Measurements from ENCODE around the gene SERPINA12.

The SERPINA12 gene

DNA sequence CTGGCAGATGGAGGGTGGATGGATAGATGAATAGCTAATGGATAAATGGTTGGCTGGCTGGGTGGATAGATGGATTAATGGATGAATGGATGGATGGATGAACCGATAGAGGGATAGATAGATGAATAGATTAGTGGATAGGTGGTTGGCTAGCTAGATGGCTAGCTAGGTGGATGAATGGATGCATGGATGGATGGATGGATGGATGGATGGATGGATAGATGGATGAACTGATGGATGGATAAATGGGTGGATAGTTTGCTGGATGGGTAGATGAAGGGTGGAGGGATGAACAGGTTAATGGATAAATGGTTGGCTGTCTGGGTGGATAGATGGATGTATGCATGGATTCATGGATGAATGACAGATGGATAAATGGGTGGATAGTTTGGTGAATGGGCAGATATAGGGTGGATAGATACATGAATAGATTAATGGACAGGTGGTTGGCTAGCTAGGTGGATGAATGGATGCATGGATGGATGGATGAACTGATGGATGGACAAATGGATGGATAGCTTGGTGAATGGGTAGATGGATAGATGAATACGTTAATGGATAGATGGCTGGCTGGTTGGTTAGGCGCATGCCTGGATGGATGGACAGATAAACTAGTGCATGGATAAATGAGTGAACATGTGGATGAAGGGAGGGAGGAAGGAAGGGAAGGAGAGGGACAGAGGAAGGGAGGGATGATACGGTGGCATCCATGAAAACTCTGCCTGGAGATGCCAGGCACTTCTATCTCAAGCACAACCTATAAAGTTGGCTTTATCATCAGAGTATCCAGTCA, 41.3 kb downstream of the SERPINA12 start:
- DNase-seq (ENCODE audit: extremely low read depth in 1 of 2, low read depth in 1 of 2): no peak

DNA sequence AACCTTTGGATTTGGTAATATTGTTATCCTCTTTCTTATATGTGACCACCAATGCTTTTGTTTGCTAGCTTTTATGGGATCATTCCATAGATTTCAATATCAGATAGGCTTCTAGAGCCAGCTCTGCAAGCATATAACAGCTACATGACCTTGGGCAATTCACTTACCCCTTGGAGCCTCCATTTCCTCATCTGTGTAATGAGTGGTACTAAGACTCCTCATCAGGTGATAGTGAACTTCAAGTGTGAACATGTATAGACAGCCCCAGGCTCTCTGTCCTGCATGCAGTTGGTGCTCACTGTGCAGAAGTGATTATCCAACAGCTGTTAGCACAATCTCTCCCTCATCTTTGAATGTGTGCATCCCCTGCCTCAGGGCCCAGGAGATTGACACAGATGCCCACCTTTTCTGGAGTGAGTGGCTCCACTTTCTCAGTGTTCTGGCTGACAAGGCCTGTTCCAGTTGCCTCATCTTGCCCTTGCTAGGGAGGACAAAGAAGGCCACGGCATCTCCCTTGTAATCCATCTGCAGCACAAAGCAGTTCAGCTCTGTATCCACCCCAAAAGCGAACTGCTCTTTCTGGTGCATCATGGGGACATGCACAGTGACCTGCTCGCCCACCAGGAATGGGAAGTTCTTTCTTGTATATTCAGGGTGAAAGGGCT, 42.4 kb downstream of the SERPINA12 start:
- DNase-seq (ENCODE audit: extremely low read depth in 1 of 2, low read depth in 1 of 2): no peak

DNA sequence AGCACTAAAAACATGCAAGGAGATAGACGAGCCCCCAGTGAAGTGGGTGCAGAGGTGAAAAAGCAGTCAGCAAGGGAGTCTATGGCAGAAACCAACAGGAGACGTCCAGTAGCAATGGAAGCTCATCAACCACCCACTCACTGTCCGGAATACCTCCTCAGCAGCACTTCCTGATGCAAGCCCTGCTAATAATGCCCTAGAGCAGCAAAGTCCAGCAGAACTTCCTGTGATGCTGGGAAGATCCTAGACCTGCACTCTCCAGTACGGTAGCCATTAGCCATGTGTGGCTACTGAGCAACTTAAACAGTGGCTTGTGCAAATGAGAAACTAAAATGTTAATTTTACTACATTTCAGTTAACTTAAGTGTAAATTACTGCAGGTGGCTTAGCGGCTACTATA, 44.2 kb downstream of the SERPINA12 start:
- DNase-seq (ENCODE audit: extremely low read depth in 1 of 2, low read depth in 1 of 2): no peak

DNA sequence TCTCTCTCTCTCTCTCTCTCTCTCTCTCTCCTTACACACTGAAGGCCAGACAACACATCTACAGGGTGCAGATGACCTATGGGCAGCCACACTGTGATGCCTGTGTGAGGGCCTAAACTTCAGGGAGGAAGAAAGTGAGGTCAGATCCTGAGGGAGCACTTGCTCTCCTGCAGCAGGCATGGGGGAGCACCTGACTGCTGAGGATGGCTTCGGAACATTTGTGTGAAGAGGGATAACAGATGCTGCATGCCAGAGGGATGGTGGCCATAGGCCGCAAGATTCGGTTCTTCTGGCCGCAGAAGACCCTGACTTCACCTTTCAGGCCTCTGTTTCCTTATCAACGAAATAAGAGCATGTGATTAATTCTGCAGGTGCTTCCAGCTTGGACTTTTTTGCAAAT, 45.0 kb downstream of the SERPINA12 start:
- DNase-seq (ENCODE audit: extremely low read depth in 1 of 2, low read depth in 1 of 2): no peak

DNA sequence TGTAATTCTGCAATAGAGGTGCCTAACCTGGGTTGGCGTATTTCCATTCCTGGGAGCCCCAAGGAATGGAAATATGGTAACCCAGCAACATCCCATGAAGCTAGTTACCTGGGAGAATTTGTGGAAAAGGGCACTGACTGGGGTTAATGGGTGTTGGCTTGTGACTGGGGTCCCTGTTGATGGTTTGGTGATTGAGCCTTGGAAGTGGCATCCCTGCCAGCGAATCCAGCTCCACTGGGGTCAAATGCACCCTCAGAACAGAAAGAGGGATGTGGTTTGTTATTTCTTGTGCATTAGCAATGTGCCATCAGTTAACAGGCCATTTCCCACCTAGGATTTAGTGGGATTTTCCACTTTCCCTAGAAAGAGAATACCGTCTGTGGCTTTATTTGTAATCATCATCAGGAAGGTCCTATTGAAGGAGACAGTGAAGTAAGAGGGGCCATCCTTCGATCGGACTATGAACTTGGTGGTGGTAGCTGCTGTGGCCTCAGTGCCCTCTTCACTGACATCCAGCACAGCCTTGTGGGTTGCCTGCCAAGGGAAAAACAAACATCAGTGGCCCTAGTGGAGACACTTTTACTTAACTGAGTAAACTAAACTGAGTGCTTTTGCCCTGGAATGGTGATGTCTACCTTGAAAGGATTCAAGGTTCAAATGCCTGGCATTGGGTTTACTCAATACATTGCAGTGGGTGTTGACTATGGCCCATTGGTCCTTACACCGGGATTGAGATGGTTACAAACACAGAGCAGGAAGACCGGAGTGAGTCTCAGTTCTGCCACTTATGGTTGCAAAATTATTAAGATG, 46.3 kb downstream of the SERPINA12 start:
- DNase-seq (ENCODE audit: extremely low read depth in 1 of 2, low read depth in 1 of 2): no peak

DNA sequence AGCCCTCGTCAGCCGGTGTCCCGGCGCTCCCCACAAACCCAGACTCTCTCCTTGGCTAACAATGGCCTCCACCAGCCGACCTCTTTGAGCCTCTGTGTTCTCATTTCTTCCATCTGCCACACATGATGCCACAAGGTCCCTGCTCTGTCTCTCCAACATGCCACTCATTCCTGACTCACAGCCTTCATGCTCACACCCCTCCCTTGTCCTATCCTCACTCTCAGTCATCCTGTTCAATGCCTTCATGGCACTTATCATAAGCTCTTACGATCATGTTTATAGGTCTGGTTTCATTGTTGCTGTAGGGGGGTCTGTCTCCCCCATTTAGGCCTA, 47.1 kb downstream of the SERPINA12 start:
- no peak for DNase-seq (ENCODE audit: extremely low read depth in 1 of 2, low read depth in 1 of 2)

DNA sequence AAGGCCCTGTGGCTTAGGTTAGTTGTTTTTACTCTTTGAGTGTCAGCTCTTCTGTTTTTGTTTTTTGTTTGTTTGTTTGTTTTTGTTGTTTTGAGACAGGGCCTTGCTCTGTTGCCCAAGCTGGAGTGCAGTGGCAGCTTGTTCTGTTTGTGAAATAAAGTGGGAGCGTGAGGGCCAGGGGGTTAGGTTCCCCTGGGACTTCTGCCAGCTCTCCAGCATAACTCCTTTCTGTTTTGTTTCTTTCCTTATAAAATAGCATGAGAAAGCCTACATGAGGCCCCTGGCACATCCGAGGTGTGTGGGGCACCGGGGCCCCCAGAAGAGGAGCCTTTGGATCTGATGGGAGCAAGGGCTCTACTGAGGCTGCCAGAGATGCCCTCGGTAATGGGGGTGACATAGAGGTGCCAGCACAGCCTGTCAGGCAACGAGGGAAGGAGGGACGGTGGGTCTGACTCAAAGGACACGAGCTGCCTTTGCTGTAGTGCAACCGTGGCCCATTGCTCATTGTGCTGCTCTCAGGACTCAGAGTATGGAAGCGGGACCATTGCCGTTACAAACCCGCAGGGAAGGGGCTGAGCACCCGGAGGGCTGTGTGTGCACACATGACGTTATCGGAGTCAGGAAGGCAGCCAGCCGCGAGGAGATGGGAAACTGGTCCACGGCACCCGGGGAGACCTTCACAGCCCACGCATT, 47.6 kb downstream of the SERPINA12 start:
- DNase-seq (ENCODE audit: extremely low read depth in 1 of 2, low read depth in 1 of 2): no peak

DNA sequence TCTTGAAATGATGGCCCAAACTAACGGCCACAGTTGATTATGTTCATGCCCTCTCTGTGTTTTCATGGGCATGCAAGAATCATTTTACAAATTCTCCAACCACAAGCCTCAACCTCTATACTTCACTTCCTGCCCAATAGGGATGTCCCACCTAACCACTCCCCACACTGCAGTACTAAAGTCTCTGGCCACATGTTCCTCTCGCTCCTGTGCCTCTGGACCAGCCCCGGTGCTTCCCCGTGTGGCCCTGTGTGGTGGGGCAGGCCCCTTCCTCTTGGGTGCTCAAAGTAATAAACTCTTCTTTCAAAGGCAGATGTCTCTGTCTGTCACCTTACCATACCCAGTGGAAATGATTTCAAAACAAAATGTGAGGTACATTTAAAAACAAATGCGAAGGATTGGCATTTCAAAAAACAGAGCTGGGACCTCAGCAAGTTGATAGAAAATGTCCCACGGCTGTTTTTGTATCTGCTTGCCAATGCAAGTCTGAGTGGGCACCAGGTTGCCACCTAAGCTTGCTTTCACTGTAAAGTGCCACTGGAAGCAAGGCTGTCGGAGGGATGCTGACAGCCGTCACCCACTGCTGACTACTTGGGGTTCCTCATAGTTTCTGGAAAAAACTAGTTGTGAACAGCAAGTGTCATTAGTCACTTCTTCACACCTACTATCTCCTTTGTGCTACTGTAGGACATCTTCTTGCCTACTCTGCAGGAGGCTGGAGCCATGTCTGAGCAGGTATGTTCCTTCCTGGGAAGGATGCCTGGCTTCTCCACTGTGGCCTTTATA, 48.4 kb downstream of the SERPINA12 start:
- no peak for DNase-seq (ENCODE audit: extremely low read depth in 1 of 2, low read depth in 1 of 2)

DNA sequence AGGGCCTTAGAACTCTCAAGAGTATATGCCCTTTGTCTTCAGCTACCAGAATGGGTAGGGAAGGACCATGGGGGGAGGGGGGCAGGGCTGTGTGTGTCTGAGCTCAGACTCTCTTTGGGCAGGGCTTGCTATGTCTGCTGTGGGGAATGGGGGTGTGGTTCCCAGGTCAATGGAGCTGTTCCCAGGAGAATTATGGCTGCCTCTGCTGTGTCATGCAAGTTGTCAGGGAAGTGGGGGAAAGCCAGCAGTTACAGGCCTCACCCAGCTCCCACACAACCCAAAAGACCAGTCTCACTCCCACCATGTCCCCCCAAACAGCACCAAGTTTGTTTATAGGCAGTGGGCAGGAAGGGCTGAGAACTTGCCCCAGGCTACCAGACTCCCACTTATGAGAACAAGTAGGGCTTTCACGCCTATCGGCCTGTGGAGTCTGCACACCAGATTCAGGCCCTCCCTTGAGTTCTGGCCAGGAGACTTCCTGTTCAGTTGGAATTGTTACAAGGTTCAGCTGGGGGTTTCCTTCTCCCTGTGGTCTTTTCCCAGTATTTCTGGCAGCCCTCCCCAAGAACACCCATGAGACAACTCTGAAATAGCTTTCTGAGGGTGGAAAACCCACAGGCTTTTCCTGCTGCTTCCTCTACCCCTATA, 50.6 kb downstream of the SERPINA12 start:
- DNase-seq (ENCODE audit: extremely low read depth in 1 of 2, low read depth in 1 of 2): no peak

DNA sequence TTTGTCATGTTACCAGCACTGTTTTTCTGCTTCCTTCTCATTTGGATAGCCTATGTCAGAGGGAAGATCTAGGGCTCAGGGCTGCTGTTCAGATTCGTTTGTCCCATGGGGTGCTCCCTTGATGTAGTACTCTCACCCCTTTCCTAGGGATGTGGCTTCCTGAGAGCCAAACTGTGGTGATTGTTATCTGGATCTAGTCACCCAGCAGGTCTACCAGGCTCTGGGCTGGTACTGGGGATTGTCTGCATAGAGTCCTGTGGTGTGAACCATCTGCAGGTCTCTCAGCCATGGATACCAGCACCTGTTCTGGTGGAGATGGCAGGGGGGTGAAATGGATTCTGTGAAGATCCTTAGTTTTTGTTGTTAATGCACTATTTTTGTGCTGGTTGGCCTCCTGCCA, 51.2 kb downstream of the SERPINA12 start:
- DNase-seq (ENCODE audit: extremely low read depth in 1 of 2, low read depth in 1 of 2): no peak

DNA sequence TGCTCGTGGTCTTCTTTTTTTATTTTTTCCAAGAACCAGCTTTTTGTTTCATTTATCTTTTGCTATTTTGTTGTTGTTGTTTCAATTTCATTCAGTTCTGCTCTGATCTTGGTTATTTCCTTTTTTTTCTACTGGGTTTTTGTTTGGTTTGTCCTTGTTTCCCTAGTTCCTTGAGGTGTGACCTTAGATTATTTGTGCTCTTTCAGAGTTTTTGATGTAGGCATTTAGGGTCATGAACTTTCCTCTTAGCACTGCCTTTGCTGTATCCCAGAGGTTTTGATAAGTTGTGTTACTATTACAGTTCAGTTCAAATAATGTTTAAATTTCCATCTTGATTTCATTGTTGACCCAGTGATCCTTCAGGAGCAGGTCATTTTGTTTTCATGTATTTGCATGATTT, 53.3 kb downstream of the SERPINA12 start:
- DNase-seq (ENCODE audit: extremely low read depth in 1 of 2, low read depth in 1 of 2): no peak

DNA sequence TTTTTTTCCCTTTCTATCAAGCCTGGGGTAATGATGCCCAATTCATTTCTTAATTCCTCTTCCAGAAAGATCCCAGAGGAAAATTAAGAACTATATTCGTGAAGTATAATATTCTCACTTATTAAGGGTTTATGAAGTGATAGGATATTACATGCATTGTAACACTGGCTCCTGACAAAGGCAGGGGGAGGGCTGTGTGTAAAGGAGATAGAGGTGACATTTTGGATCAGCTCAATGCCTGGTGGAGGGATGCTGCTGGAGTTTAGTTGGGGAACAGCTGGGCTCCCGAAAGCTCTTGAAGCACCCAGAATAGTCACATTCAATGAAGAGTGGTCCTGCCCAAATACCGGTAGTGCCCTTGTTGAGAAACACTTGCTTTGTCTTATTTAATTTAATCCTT, 57.4 kb downstream of the SERPINA12 start:
- DNase-seq (ENCODE audit: extremely low read depth in 1 of 2, low read depth in 1 of 2): no peak

DNA sequence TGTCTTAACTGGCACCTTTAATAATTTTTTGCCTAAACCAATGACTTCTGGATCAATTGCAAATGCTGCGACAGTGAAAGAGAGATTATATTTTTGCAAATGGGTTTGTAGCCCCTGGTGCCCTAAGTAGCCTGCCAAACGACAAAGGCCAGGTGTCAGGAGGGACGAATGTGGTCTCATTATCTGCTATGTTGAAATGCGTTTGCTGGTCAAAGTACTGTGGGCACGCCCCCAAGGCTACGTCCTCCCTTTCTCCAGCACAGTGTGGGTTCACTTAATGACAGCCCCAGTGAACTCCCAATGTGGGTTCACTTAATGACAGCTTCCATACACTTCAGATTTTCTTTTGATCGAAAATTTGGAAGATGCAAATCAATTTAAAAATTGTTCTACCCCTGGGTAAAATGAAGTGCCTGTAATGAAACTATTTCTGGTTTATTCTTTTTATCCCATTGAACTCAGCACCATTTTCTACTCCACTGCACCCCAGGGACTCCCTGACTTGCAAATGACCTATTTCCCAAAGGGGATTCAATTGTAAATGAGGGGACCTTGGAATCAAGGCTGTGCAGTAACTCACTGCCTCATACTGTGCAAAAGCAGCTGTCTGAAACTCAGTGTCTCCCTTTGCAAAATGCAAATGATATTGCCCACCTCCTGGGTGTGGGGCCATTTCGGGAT, 58.0 kb downstream of the SERPINA12 start:
- DNase-seq (ENCODE audit: extremely low read depth in 1 of 2, low read depth in 1 of 2): no peak

DNA sequence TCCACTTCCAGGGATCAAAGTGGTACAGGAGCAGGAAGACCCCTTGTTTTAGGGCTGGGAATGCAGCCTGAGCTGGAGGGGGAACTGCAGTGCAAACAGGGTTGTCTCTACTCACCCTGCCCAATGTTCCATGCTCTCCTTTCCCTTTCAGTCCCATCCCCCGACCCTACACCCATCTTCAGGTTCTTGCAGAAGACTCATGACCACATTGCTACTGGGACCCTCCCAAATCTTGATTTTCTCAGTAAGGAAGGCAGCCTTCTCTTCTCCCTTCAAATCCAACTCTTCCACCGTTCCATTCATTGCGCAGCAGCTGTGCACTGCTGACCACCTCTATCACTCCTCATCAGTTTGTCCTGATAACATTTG, 58.6 kb downstream of the SERPINA12 start:
- DNase-seq (ENCODE audit: extremely low read depth in 1 of 2, low read depth in 1 of 2): no peak

DNA sequence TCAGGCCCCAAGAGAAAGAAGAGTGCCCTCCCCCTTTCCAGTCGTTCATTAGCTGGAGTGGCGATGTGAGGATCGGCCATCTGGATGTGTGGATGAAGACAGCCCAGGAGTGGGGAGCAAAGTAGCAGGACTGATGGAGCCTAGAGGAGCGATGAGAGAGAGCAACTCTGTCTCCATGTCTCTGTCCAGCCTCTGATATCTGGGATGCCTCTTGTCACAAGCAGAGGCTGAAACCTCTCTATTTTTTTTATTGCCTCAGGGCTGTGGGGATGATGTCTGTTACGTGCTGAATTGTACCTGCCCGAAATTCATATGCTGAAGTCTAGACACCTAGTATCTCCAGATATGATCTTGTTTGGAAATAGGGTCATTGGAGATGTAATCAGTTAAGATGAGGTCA, 59.3 kb downstream of the SERPINA12 start:
- no peak for DNase-seq (ENCODE audit: extremely low read depth in 1 of 2, low read depth in 1 of 2)

DNA sequence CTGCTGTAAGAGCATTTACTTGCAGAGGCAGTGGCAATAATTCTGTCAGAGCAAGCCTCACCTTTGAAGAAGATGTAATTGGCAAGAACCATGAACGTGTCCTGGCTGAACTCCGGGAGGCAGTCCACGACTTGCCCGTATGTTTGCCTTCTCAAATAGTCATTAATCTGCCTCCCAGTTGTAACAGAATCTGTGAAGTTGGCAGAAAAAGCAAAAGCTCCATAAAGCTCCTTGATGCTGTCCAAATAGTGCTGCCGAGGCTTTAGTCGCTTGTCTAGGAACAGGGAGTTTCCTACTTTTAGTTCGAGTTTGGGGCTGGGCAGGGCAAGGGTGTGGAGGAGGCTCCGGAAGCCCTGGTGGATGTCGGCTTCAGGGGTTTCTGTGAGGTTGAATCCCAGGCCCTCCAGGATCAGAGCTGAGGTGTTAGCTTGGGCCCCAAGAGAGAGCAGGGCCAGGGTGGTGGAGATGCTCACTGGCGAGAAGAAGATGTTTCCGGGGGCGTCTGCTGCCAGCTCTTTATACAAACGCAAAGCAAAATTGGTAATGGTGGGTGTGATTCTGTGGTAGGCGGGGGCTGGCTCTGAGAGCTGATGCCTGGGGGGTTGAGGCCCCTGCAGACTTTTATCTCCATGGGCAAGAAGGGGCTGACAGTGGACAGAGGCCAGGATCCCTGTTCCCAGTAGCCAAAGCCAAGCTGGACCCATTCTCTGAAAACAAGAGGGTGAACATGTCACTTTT, 61.0 kb downstream of the SERPINA12 start:
- DNase-seq (ENCODE audit: extremely low read depth in 1 of 2, low read depth in 1 of 2): no peak

DNA sequence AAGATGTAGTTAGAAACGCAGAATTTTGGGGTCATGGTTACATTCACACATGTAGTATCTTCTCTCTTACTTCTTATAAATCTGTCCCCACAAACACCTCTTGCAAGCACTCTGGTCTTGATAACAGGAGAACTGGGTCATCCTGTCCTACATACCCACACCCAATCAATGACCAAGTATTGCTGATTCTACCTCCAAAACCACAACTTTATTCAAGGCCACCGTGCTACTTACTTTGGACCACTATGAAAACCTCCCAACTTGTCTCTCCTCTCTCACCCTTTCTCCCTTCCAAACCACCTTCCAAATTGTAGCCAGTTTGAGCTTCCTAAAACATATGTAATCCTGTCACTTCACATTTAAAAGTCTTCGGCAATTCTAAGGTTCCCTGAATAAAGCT, 62.1 kb downstream of the SERPINA12 start:
- no peak for DNase-seq (ENCODE audit: extremely low read depth in 1 of 2, low read depth in 1 of 2)

DNA sequence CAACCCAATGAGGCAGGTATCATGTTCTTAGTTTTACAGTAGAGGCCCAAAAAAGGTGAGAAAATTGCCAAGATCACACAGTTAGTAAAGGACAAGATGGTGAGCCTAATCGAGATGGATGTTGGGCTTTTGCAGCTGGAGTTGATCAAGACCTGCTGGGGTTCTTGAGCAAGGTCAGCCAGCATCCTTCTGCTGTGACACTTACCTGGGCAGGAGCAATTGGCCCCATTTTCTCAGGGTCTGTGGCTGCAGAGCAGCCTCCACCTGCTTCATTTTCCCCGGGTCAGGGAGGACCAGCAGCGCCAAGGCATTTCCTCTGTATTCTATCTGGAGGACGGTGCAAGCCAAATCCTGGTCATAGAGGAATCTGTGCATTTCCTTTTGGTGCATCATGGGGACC, 63.1 kb downstream of the SERPINA12 start:
- no peak for DNase-seq (ENCODE audit: extremely low read depth in 1 of 2, low read depth in 1 of 2)

DNA sequence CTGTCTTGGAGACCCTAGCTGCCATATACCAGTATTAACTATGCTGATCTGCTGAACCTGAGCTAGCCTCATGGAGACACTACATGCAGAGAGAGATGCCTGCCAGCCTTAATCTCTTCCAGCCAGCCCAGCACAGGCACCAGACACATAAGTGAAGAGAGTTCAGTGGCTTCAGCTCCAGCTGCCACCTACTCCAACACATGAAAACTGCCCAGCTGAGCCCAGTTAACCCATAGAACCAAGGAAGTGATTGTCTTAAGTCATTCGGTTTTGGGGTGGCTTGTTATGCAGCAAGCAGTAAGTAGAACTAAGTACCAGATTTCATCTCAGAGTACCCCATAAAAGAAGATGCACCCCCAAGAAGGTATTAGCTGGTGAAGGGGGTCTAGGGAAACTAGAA, 64.3 kb downstream of the SERPINA12 start:
- DNase-seq (ENCODE audit: extremely low read depth in 1 of 2, low read depth in 1 of 2): no peak

Data from stimulated activated CD8-positive, alpha-beta memory T cell treated with anti-CD3 and anti-CD28 coated beads, Interleukin-7, amount 100 ng/mL, for 48 hours (primary cell).